HG03108 (cell line): Measurements from ENCODE around the gene HADH.
"Not testable (repeated sequence)": the region's sequence is repeated elsewhere in the genome, so short reads cannot be mapped to it uniquely, and the experiment has no call there.

ENCODE experiments used
- ATAC-seq: cut with Tn5 transposase; IDR thresholded peaks from one replicate; pipeline ENCODE4 v1.9.1; 2021; ENCODE audit warnings: moderate library complexity; ENCODE audit not compliant: unreplicated experiment

The HADH gene

DNA sequence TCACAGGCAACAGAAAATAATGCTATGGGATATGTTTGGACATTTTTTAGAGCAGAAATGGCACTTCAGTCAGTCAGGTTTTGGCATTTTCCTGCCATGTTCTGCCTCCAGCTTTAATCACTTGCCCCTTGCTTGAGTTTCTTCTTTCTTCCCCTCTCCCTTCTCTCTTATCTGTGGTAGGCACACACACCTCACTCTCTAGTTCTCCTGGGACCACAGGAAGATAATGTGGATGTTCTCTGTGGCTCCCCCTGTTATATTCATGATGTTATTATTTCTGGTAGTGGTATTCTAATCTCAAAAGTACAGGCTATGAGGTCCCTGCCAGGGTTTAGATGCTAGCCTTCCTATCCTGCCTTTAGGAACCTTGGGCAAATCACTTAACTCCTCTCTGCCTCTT lies 5.2 kb downstream of the HADH start:
- no peak for ATAC-seq

DNA sequence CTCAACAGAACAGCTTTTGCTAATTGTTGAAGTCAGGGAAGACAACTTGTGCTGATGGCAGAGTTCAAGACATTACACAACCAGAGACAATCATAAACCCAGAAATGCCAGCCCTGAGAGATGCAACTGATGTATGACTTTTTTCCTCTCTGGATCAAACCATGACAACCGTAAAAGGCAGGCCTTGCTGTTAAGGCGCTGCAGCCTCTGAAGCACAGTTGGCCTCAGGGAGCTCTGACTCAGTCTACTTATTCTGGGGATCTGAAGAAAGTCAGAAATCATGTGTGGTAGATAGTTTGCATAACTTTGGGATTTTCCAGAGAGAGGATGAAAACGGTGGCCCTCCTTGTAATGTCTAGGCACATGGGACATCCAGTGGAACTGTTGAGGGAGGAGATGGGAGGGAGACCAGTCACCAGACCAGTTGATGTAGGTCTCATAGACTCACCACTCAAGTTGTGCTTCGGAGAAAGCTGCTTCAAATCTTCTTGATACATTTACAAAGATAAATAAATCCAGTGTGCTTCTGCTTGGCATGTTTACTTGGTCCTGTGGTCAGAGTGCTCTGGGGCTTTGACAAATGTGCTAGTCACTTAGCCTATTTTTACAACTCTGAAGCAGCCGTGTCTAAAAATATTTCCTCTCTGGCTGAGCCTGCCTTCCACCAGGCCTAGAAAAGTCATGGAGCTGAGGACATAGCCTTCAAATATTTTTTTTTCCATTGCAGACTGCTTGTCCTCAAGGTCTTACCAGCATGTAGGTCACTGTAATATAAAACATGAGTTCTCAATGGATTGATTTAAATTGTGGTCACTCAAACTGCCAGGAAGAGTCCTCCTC lies 7.5 kb downstream of the HADH start:
- ATAC-seq = no peak

DNA sequence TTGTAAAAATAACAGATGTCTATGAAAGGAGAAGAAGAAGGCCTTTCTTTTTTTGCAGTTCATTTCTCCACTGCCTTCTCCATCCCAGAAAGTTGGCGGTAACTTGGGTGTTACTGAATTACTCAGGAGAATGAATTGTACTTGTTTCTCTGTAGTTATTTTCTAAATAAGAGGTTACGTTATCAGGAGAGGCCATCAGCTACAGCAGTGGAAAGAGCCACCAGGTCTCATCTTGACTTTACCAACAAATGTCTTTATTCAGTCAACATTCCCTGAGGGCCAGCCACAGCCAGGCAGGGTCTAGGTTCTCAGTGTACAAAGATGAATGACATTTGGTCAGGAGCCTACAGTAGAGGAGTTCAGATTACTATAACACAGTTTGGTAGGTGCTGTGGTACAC lies 8.1 kb downstream of the HADH start:
- no peak for ATAC-seq

DNA sequence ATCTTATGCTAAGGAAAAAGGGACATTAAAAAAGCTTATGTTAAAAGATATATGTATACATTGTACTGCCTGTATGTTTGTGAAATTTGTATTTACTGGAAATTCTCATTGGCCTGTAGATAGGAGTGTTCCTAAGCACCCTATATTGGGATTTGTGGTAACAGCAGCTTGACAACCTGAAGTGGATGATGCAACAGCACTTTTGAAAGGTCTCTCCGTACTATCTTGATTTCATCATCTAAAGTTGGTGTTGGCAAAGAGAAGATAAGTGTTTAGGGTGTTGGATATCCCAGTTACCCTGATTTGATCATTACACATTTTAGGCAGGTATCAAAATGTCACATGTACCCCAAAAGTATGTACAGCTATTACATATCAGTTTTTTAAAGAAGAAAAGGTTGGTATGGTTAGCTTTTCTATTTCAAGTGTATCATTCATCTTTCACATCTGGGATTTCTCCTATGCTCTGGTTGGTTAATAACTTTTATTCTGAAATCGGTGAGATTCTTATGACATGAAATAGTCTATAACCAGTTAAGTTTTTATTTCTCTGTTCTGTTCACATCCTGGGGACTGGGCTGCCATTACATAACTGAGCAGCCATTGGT lies 10.3 kb downstream of the HADH start:
- no peak for ATAC-seq

DNA sequence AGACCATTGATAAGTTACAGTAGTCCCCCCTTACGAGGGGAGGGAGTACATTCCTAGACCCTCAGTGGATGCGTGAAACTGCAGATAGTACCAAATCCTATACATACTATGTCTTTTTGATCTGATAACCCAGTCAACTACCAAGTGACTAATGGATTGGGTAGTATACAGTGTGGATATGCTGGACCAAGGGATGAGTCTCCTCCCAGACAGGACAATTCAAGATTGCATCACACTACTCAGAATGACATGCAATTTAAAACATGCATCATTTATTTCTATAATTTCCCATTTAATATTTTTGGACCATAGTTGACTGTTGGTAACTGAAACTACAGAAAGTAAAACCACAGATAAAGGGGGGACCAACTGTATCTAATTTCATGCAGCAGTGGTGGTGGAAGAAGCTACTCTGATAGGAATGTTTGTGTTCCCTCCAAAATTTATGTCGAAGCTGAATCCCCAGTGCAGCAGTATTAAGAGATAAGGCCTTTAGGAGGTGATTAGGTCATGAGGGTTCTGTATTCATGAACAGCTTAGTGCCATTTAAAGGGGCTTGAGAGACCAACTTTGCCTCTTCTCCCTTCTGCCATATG lies 11.9 kb downstream of the HADH start:
- no peak for ATAC-seq

DNA sequence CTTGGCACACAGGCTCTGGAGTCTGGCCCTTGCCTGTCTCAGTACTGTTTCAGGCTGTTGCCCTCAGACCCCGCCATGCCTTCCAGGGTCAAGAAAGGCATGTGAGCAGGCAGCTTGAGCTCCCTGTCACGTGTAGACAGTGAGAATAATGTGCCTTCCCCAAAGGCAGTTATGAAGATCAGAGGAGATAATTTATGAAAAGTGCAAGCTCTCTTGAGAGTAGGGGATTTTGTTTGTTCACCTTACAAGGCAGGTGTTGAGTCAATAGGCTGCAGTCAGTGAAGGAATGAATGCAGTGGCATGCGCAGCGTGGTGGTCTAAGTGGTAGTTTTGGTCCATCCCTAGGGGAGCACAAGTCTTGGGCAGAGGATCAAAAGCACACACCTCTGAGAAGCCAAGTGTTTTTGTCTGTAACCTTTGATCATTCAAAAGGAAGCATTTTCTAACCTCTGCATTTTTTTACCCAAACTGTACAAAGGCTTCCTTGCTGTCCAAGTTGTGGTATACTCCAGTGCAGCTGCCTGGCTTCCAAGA lies 14.4 kb downstream of the HADH start:
- ATAC-seq = no peak

DNA sequence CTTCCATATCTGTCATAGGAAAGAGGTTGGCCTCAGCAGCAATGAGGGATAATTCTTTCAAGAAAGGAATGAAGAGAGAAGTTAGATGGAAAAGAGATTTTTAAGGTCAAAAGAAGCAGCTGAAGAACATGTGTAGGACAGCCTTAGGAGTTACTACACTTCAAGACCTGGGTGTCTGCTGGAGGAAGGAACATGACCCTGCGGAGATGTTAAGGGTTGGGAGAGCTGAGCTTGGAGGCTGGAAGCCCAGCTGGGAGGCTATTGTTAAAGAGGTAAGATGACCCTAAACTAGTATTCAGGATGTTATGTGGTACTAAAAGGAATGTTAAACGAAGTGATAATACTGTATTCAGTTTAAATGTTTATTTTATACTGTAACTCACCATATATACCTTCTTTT lies 15.0 kb downstream of the HADH start:
- no peak for ATAC-seq

DNA sequence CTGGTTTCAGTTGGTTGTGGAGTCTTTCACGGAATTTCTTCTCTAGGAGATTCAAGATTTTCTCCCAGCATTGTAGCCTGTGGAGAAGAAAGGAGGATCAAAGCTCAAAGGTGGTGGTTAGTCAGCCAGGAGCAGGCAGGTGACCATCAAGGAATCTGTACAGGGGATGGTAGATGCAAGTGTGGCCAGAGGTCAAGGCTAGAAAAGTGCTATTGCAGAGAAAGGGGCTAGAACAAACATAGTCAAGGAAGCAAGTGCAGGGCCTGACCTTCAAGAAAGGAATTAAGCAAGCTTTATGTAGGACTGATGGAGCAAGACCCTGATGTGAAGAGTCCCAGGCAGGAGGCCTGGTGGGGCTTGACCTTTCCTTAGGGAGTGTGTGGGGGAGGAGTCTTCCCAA lies 16.1 kb downstream of the HADH start:
- no peak for ATAC-seq

DNA sequence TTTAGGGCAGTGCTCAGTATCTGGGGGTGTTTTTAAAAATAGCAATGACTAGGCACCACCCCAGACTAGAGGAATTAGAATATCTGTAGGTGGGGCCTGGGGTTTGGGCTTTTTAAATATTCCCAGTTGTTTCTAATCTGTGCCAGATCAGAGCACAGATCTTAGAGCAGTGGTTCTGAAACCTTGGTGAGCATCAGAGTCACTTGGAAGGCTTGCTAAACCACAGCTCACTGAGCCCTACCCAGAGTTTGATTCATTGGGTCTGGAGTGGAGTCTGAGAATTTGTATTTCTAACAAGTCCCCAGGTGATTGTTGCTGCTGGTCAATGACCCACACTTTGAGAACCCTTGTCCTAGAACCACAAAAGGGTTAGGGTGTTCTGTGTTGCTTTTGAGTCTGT lies 16.7 kb downstream of the HADH start:
- ATAC-seq = no peak

DNA sequence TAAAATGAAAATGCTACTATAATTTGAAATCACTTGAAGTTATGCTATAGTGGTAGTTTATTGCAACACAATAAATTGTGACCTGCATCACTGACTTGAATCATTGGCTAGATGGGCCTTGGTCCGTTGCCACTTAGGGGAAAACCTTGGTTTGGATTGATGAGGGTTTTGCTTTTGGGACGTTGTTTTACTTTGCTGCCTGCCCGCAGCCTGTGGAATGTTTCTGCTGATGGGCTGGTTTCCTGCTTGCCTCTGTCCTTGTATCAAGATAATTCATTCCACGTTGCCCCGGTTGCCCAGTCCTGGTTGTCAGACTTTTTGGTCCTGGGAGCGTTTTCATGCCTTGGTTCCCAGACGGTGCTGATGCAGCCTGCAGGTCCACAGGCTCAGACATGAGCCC lies 18.3 kb downstream of the HADH start:
- no peak for ATAC-seq

DNA sequence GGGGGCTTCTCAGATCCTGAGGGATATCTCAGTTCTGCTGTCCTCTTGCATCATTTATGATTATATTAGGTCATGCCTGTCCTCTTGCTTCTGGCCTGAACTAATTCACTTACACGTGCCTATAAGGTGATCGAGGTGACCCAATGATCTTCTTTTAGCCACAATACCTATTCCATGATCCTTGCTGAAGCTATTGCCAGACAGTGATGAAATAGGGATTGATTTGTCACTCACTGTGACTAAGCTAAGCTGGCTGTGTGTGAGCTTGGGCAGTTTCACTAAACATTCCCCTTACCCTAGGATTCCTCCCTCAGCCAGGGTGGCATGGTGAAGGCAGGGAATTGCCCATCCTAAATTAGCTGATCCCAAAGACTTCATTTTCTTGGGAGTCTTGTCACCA lies 19.0 kb downstream of the HADH start:
- no peak for ATAC-seq

DNA sequence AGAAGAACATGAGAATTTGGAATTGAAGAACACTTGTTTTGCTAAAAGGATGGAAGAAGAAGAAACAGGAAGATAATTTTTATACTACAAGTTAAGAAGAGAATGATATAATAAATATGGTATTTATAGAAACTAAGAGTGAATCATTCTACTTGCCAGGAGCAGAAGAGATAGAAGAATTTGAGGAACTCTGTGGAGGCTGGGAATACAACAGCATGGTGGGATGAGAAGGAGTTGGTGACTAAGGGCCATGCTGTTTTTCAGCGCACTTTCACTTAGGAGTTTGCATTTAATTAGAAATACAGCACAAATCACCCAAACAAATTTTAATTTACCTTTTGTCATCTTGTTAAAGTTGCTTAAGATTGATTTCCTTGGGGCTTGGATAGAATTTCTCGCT lies 20.5 kb downstream of the HADH start:
- ATAC-seq = no peak

DNA sequence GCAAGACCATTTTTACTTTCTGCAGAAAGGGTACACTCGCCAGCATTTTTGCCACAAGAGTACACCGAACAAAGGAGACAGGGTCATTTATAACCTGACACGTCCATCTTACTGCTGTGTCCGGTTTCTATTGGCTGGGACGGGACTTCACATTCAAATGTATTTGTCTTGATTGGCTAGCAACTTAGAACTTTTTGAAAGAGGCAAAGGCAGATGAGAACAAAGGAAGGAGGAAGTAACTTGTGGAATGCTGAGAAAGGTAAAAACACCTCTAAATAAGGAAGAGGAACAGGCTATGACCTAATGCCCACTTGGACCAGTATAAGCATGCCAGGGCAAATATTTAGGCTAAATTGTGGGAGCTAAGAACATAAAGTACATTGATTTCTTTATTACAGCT lies 22.7 kb downstream of the HADH start:
- not testable (repeated sequence) for ATAC-seq

DNA sequence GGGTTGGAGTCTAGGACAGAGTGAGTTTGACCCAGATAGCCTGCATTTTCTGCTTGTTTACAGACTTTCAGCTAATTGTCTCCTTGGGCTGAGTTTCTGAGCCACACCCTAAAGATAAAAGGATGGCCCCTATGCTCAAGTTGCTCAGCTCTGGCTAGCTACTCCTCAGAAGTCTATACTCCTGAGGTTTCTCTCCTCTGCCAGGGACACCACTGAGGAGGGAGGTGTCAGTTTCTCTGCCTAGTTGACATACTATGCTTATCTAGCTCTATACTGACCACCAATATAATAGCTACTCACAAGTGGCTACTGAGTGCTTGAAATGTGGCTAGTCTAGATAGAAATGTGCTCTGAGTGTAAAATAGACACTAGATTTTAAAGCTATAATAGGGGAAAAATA lies 23.6 kb downstream of the HADH start:
- ATAC-seq = no peak

DNA sequence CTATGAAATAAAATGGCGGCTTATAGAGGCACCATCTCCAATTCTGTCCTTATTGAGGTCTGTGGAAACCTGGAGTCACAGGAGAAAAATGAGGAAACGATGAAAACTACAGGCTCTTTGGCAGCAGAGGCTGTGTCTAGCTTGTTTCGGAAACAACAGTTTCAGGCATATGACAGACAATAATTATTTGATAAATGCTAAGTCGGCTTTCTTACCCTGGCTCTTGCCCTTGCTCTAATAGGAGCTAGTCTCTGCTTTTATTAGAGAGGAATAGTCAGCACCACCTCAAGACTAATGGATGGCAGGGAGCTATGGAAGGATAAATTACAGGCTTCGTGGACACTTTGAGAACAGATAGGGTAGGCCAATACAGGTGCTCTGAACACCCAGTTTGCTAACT lies 24.3 kb downstream of the HADH start:
- ATAC-seq = no peak

DNA sequence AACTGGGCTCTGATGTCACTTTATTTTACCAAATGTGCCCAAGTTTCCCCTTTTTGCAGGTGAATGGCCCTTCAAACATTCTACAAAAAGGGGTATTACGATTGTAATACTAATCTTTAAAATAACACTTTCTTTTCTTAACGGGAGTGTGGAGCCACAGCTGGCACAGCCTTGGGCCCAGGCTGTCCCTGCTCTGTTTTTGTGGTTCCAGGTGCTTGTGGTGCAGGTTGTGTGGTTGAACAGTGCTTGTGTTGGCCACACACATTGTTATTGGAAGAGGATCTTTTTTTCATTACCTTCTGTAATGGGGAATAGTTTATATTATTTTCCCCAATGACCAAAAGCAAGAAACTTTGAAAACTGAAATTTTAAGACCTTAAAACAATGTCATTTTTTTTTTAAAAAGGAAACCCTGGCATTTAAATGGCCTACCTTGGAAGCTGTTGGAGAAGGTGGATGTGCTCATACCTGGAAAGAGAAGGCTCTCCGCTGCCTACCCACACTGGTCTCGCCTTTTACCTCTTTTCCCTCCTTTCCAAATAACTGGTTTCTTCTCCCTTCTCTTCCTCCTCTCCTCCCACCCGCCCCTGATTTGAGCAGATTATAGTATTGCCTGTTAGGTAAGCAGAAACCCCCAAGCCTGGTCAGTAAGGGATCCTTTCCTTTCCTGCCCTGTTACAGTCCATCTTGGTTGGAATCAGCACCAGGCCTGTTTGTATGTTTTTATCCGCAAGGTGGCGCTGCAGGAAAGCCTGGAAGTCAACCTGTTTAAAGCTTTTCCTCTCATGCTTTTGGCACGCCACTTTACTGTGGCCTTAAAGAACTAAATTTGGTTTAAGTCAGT lies 28.6 kb downstream of the HADH start:
- peak; percentile 84 for ATAC-seq

DNA sequence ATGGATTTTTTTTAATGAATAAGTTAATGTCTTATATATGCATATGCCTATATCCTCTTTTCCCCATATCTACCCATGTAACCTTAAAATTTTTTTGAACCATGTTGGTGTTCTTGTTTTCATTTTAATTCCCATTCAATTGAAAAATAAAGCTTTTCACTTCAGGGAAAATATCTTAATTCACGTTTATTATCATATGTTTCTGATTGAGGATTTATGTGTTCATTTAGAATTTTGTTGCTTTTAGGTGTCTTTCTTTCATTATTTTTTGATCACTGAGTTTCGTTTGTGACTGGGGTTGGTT lies 29.1 kb downstream of the HADH start:
- ATAC-seq = no peak

DNA sequence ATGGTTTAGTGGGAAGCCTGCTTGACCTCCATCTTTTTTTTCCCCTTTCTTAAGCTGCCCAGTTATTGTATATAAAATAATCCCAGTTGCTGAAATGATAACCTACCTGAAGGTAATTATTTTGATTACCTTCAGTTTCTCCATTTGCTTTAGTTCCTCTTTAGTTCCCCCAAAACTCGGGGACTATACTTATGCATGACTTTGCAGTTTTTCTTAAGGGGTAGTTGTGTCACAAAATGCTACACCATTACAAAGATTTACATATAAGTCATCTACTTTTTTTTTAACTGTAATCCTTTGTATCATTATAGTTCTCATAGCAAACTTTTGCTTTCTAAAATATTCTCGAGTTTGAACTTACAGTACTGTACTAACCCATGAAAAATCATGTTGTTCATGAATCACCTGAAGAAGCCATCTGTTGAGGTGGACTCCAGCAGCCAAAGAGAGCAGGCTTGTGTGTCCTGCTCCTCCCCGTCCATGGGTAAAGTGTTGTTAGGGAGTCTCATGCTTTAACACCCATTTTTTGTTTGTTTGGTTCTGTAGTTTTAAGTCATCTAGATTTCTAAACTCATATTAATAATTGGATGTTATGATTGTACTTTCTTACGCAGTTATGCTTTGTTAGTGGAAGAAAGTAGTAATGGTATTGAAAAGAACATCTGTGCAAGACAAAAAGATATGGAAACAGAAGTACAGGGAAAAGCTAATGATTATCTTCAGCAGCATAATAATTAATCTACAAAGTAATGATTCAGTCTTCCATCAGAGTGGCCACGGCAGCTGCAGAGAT lies 34.6 kb downstream of the HADH start:
- ATAC-seq = no peak

DNA sequence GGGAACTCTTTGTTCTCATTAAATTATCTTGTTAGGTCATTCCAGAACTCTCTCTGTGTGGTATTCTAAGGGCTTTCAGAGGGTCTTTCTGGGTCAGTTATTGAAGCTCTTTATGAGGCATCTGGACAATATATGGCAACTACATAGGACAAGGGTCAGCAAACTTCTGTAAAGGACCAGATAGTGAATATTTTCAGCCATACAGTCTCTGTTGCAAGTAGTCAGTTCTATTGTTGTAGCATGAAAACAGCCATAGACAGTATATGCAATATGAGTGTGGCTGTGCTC lies 35.1 kb downstream of the HADH start:
- ATAC-seq = no peak

DNA sequence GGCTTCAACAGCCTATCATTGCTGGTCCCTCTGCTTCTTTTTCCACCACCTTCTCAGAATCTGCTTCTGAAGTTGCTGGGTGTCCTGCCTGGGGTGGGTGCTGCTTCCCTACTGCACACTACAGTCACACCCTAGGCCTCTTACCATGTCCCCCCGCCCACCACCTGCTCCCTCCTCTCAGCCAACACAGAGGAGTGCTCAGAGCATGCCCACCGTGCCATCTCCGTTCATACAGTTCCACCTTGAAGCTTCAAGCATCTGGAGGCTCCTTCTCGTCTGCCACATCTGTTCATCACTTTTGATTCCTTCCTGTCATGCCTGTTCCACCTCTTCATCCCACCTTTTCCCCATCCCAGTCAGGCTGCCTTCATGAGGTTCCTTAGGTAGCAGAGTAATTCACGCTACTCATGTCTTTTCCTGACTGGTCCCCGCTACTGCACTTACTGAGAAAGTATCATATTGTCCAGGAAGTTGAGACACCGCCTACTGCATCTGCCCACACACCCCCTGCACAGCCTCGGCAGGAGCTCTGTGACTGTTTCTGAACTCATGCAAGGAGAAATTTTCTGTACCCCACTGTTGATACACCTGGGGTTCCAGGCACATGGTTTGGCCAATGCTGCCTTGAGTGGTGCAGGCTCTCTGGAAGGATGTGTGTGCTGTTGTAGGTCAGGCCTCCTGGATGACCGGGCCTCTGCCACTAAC lies 39.5 kb downstream of the HADH start:
- ATAC-seq = no peak
